Kidney (tissue), 14 donors: Measurements from ENCODE around the gene PTPRK. TPM values are rescaled to one million over a fixed set of nuclear protein-coding genes. Genes with fewer than 3 reads are reported as not detected.

Source experiments
- DNase-seq, 5 donors: peaks; one replicate each; pipeline ENCODE4 v3.0.0-alpha.2; 2013 to 2020
- FAIRE-seq: peaks from 2 replicates; lab custom pipeline; 2012; peaks lifted over from hg19 to GRCh38; lab: Jason Lieb, UNC
- H3K27ac ChIP-seq, 2 donors: one replicate each; pipeline ENCODE4 v1.7.0; 2013; ENCODE audit warnings: low read depth in 2 of 2, low read length in 2 of 2, inconsistent platforms in 1 of 2
- H3K27me3 ChIP-seq: one replicate; pipeline ENCODE4 v1.7.1; 2013; ENCODE audit warnings: low read length, inconsistent platforms; ENCODE audit not compliant: control insufficient read depth, insufficient read depth
- H3K36me3 ChIP-seq, 3 donors: one replicate each; pipeline versions ENCODE4 v1.7.0 to v1.7.1; 2013; ENCODE audit warnings: low read length in 3 of 3, control low read depth in 1 of 3, inconsistent platforms in 1 of 3; ENCODE audit not compliant: insufficient read depth in 3 of 3, control insufficient read depth in 2 of 3
- H3K4me1 ChIP-seq, 3 donors: one replicate each; pipeline versions ENCODE4 v1.7.0 to v1.7.1; 2013; ENCODE audit warnings: low read length in 3 of 3, inconsistent platforms in 1 of 3, low read depth in 1 of 3; ENCODE audit not compliant: control insufficient read depth in 2 of 3, insufficient read depth in 2 of 3
- H3K4me3 ChIP-seq, 3 donors: one replicate each; pipeline versions ENCODE4 v1.7.0 to v1.8.1; 2013; ENCODE audit warnings: low read length in 3 of 3, control low read depth in 1 of 3, inconsistent platforms in 1 of 3
- H3K9ac ChIP-seq, 3 donors: one replicate each; pipeline versions ENCODE4 v1.7.0 to v1.7.1; 2013; ENCODE audit warnings: low read length in 3 of 3, control low read depth in 1 of 3, inconsistent platforms in 1 of 3
- H3K9me3 ChIP-seq, 3 donors: one replicate each; pipeline versions ENCODE4 v1.7.0 to v1.7.1; 2013; ENCODE audit warnings: low read length in 3 of 3, control low read depth in 1 of 3, inconsistent platforms in 1 of 3; ENCODE audit not compliant: control insufficient read depth in 2 of 3, insufficient read depth in 1 of 3
- CTCF ChIP-seq: IDR thresholded peaks from 3 replicates; pipeline ENCODE4 v1.5.1; 2012; ENCODE audit warnings: mild to moderate bottlenecking, moderate library complexity, borderline replicate concordance; ENCODE audit not compliant: insufficient read depth; ENCODE audit errors: extremely low read depth
- intact Hi-C: fragments of 100-400 bp; cut with DNase I; formaldehyde crosslinking; loops from one replicate; pipeline ENCODE4 v1.11.1; 2022
- polyA plus RNA-seq: library from polyadenylated mRNA; stranded (reverse); fragments of 350-450 nt; fragmentation: Illumina TruSeq; extraction: RNeasy Lipid Tissue Mini Kit (QIAGEN cat#74804); gene quantifications from one replicate; pipeline ENCODE4 v1.2.3, GENCODE V29; 2014; ENCODE audit warnings: low read depth, low replicate concordance; ENCODE audit not compliant: insufficient read depth
- total RNA-seq: library from RNA; stranded (reverse); fragmentation: NEBNext Ultra II Directional; extraction: Animal tissue kit (Norgen Biotek cat#: 25700); gene quantifications from one replicate; pipeline ENCODE4 v1.2.1, GENCODE V29; 2021
- donor health status: control.
- donor health status: control.
- donor health status: control.
- donor health status: control.
- donor health status: control.
- donor health status: DM: yes; HTN: yes; CAD: no.
- donor health status: Normal renal cell carcinoma (clear cell type).

The PTPRK gene
- total and polyA plus RNA-seq, 2 donors from 2014 or later, result 9.2 to 72.8 TPM

GRCh38 chr6:128479048-128479666, 41.2 kb downstream of the PTPRK start:
- H3K4me1 ChIP-seq, result no peaks in the 10 kb centered on the region
- H3K9ac ChIP-seq, result no peak overlapping the region
- no peak for DNase-seq
- no peak overlapping the region for H3K27ac ChIP-seq
- peak overlapping the region in 1 of 3 donors; percentile 56 for H3K4me3 ChIP-seq
- FAIRE-seq, result no peak
- no peak for TF ChIP-seq CTCF
- H3K27me3 ChIP-seq, result no peaks in the 10 kb centered on the region
- no peaks in the 10 kb centered on the region for H3K36me3 ChIP-seq
- no peaks in the 10 kb centered on the region for H3K9me3 ChIP-seq
- intact Hi-C loops, result no loop called here

- FAIRE-seq (no peak), DNase-seq (no peak)
- Histone ChIP-seq H3K4me3 (peak overlapping the region in 2 of 3 donors; percentile 56 to 59), H3K9me3 (no peaks in the 10 kb centered on the region), H3K36me3 (no peaks in the 10 kb centered on the region), H3K9ac (peak overlapping the region in 1 of 3 donors; percentile 35), H3K27me3 (no peaks in the 10 kb centered on the region), H3K4me1 (no peaks in the 10 kb centered on the region), H3K27ac (no peak overlapping the region)
- intact Hi-C loops, result no loop called here
- no peak for TF ChIP-seq CTCF
Measured at GRCh38 chr6:128478230-128479047, 42.0 kb downstream of the PTPRK start.

- DNase-seq, result no peak
- Histone ChIP-seq H3K4me1 (no peaks in the 10 kb centered on the region), H3K9ac (no peak overlapping the region), H3K27me3 (no peaks in the 10 kb centered on the region), H3K36me3 (no peaks in the 10 kb centered on the region), H3K27ac (no peak overlapping the region), H3K4me3 (no peak overlapping the region), H3K9me3 (no peaks in the 10 kb centered on the region)
- intact Hi-C loops, result no loop called here
- no peak for TF ChIP-seq CTCF
- FAIRE-seq, result no peak
Measured at GRCh38 chr6:128474933-128475332, 45.5 kb downstream of the PTPRK start.
